Measurements from ENCODE around the gene HNRNPUL1.

DNA sequence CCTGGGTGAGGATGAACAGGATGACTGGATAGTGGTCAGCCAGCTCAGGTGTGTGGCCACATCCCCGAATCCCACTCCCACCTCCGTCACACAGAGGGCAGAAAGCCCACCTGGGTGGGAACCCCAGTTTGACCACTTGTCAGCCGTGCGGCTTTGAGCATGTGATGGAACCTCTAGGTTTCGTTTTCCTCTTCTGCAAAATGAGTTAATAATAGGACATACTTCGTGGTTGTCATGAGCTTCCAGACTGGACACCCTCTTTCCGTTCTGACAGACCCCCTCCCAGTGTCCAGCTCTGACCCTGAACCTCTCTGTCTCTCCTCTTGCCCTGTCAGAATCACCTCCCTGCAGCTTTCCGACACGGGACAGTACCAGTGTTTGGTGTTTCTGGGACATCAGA lies 43.4 kb upstream of the HNRNPUL1 start:
- TF ChIP-seq, protein P1, sequence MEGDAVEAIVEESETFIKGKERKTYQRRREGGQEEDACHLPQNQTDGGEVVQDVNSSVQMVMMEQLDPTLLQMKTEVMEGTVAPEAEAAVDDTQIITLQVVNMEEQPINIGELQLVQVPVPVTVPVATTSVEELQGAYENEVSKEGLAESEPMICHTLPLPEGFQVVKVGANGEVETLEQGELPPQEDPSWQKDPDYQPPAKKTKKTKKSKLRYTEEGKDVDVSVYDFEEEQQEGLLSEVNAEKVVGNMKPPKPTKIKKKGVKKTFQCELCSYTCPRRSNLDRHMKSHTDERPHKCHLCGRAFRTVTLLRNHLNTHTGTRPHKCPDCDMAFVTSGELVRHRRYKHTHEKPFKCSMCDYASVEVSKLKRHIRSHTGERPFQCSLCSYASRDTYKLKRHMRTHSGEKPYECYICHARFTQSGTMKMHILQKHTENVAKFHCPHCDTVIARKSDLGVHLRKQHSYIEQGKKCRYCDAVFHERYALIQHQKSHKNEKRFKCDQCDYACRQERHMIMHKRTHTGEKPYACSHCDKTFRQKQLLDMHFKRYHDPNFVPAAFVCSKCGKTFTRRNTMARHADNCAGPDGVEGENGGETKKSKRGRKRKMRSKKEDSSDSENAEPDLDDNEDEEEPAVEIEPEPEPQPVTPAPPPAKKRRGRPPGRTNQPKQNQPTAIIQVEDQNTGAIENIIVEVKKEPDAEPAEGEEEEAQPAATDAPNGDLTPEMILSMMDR (conservative IDR thresholded peaks at IDR 0.05; ENCODE audit: low read depth in 2 of 2): no peak
- no peak for TF ChIP-seq POLR2AphosphoS5 (IDR thresholded peaks at IDR 0.05; ENCODE audit: low read depth)
- no peak for TF ChIP-seq EZH2 (IDR thresholded peaks at IDR 0.05; ENCODE audit: low read depth, unreplicated experiment)
- TF ChIP-seq EZH2phosphoT487 (IDR thresholded peaks at IDR 0.05; ENCODE audit: unreplicated experiment): no peak
- TF ChIP-seq ZNF331 (CRISPR knock-in tag; IDR thresholded peaks at IDR 0.05; ENCODE audit: low read depth): no peak
- no peak for TF ChIP-seq CREB1 (CRISPR knock-in tag; IDR thresholded peaks at IDR 0.05; ENCODE audit: low read depth)
- TF ChIP-seq, protein P2, sequence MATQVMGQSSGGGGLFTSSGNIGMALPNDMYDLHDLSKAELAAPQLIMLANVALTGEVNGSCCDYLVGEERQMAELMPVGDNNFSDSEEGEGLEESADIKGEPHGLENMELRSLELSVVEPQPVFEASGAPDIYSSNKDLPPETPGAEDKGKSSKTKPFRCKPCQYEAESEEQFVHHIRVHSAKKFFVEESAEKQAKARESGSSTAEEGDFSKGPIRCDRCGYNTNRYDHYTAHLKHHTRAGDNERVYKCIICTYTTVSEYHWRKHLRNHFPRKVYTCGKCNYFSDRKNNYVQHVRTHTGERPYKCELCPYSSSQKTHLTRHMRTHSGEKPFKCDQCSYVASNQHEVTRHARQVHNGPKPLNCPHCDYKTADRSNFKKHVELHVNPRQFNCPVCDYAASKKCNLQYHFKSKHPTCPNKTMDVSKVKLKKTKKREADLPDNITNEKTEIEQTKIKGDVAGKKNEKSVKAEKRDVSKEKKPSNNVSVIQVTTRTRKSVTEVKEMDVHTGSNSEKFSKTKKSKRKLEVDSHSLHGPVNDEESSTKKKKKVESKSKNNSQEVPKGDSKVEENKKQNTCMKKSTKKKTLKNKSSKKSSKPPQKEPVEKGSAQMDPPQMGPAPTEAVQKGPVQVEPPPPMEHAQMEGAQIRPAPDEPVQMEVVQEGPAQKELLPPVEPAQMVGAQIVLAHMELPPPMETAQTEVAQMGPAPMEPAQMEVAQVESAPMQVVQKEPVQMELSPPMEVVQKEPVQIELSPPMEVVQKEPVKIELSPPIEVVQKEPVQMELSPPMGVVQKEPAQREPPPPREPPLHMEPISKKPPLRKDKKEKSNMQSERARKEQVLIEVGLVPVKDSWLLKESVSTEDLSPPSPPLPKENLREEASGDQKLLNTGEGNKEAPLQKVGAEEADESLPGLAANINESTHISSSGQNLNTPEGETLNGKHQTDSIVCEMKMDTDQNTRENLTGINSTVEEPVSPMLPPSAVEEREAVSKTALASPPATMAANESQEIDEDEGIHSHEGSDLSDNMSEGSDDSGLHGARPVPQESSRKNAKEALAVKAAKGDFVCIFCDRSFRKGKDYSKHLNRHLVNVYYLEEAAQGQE (IDR thresholded peaks at IDR 0.05; ENCODE audit: unreplicated experiment): no peak
- no peak for TF ChIP-seq JUNB (IDR thresholded peaks at IDR 0.05; ENCODE audit: unreplicated experiment)
- TF ChIP-seq STAT1 (IDR thresholded peaks at IDR 0.05; ENCODE audit: unreplicated experiment): no peak
- TF ChIP-seq, protein P3, sequence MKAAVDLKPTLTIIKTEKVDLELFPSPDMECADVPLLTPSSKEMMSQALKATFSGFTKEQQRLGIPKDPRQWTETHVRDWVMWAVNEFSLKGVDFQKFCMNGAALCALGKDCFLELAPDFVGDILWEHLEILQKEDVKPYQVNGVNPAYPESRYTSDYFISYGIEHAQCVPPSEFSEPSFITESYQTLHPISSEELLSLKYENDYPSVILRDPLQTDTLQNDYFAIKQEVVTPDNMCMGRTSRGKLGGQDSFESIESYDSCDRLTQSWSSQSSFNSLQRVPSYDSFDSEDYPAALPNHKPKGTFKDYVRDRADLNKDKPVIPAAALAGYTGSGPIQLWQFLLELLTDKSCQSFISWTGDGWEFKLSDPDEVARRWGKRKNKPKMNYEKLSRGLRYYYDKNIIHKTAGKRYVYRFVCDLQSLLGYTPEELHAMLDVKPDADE (IDR thresholded peaks at IDR 0.05): no peak
- no peak for TF ChIP-seq NANOG (IDR thresholded peaks at IDR 0.05; ENCODE audit: borderline replicate concordance)
- no peak for TF ChIP-seq ZNF114 (CRISPR knock-in tag; IDR thresholded peaks at IDR 0.05)
- TF ChIP-seq, protein P4, sequence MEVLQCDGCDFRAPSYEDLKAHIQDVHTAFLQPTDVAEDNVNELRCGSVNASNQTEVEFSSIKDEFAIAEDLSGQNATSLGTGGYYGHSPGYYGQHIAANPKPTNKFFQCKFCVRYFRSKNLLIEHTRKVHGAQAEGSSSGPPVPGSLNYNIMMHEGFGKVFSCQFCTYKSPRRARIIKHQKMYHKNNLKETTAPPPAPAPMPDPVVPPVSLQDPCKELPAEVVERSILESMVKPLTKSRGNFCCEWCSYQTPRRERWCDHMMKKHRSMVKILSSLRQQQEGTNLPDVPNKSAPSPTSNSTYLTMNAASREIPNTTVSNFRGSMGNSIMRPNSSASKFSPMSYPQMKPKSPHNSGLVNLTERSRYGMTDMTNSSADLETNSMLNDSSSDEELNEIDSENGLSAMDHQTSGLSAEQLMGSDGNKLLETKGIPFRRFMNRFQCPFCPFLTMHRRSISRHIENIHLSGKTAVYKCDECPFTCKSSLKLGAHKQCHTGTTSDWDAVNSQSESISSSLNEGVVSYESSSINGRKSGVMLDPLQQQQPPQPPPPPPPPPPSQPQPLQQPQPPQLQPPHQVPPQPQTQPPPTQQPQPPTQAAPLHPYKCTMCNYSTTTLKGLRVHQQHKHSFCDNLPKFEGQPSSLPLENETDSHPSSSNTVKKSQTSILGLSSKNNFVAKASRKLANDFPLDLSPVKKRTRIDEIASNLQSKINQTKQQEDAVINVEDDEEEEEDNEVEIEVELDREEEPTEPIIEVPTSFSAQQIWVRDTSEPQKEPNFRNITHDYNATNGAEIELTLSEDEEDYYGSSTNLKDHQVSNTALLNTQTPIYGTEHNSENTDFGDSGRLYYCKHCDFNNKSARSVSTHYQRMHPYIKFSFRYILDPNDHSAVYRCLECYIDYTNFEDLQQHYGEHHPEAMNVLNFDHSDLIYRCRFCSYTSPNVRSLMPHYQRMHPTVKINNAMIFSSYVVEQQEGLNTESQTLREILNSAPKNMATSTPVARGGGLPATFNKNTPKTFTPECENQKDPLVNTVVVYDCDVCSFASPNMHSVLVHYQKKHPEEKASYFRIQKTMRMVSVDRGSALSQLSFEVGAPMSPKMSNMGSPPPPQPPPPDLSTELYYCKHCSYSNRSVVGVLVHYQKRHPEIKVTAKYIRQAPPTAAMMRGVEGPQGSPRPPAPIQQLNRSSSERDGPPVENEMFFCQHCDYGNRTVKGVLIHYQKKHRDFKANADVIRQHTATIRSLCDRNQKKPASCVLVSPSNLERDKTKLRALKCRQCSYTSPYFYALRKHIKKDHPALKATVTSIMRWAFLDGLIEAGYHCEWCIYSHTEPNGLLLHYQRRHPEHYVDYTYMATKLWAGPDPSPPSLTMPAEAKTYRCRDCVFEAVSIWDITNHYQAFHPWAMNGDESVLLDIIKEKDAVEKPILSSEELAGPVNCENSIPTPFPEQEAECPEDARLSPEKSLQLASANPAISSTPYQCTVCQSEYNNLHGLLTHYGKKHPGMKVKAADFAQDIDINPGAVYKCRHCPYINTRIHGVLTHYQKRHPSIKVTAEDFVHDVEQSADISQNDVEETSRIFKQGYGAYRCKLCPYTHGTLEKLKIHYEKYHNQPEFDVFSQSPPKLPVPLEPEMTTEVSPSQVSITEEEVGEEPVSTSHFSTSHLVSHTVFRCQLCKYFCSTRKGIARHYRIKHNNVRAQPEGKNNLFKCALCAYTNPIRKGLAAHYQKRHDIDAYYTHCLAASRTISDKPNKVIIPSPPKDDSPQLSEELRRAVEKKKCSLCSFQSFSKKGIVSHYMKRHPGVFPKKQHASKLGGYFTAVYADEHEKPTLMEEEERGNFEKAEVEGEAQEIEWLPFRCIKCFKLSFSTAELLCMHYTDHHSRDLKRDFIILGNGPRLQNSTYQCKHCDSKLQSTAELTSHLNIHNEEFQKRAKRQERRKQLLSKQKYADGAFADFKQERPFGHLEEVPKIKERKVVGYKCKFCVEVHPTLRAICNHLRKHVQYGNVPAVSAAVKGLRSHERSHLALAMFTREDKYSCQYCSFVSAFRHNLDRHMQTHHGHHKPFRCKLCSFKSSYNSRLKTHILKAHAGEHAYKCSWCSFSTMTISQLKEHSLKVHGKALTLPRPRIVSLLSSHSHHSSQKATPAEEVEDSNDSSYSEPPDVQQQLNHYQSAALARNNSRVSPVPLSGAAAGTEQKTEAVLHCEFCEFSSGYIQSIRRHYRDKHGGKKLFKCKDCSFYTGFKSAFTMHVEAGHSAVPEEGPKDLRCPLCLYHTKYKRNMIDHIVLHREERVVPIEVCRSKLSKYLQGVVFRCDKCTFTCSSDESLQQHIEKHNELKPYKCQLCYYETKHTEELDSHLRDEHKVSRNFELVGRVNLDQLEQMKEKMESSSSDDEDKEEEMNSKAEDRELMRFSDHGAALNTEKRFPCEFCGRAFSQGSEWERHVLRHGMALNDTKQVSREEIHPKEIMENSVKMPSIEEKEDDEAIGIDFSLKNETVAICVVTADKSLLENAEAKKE (CRISPR knock-in tag; IDR thresholded peaks at IDR 0.05): no peak
